ENCODE results near the gene KIF12. TPM values are rescaled to one million over a fixed set of nuclear protein-coding genes. Genes with fewer than 3 reads are reported as not detected.

The KIF12 gene
- total and polyA plus RNA-seq, 2 of the 13 experiments (the other 11 are each of a cell fraction or from before 2014, with no cell fraction given), result 1.8 to 12.5 TPM

DNA sequence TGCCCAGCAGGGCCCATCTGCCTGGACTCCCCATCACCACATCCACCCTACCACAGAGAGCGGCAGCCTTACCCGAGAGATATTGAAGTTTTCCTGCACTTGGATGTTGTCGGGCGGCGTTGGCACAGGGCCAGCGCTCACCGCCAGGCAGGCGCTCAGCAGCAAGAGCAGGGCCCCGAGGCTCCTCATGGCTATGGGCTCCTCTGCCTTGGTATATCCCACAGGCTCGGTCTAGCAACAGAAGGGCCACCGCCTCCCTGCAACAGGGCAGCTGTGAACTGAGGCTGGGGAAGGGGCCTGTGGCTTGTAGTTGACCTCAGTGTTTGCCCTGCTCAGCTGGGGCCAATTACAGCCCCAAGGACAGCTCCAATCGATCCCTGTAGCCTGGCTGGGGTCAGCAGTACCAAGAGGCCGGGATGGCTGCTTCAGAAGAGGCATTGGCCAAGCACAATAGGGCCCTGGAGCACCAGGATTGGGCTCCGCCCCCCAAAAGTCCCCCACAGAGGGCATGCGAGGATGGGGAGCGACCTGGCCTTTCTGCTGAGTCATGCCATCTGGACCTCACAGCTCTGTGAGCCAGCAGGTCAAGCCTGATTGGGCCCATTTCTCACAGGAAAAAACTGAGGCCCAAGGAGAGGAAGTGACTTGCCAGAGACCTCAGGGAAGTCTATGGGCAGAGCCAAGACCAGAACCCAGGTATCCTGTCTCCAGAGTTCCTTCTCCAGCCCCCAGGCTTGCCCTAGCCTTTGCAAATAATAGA is 20.9 kb downstream of the KIF12 start, which contains the start of gene AMBP (continued):
- TF ChIP-seq ZNF232 (CRISPR knock-in tag; IDR thresholded peaks at IDR 0.05; ENCODE audit: borderline replicate concordance) (peak; percentile 76), ZNF235 (CRISPR knock-in tag; IDR thresholded peaks at IDR 0.05; ENCODE audit: borderline replicate concordance) (peak; percentile 91; the same call in 1 of the 2 replicates), ZMYM3 (CRISPR knock-in tag; IDR thresholded peaks at IDR 0.05) (peak; percentile 99), ZBTB21 (CRISPR knock-in tag; IDR thresholded peaks at IDR 0.05) (peak; percentile 60; the same call in 1 of the 2 replicates), REL (CRISPR knock-in tag; conservative IDR thresholded peaks at IDR 0.05) (no peak), PAX8 (CRISPR knock-in tag; IDR thresholded peaks at IDR 0.05; ENCODE audit: borderline replicate concordance) (no peak), ZNF484 (CRISPR knock-in tag; IDR thresholded peaks at IDR 0.05; ENCODE audit: borderline replicate concordance, low read depth) (no peak), ZNF589 (CRISPR knock-in tag; conservative IDR thresholded peaks at IDR 0.05) (no peak), TGIF2 (CRISPR knock-in tag; IDR thresholded peaks at IDR 0.05) (peak; percentile 91), PHF21A (CRISPR knock-in tag; IDR thresholded peaks at IDR 0.05) (no peak), RFXANK (CRISPR knock-in tag; IDR thresholded peaks at IDR 0.05) (peak; percentile 86; the same call in 1 of the 2 replicates), IRF2 (CRISPR knock-in tag; IDR thresholded peaks at IDR 0.05) (peak; percentile 97), RAD51 (IDR thresholded peaks at IDR 0.05; ENCODE audit: borderline replicate concordance) (no peak), POGZ (CRISPR knock-in tag; IDR thresholded peaks at IDR 0.05) (peak; percentile 94), CBX2 (IDR thresholded peaks at IDR 0.05; ENCODE audit: low read depth, low read length) (no peak), CBX2 (CRISPR knock-in tag; IDR thresholded peaks at IDR 0.05; ENCODE audit: low read depth) (peak; percentile 93), TEAD3 (CRISPR knock-in tag; optimal IDR thresholded peaks at IDR 0.05; ENCODE audit: borderline replicate concordance) (peak; percentile 85), FOXC1 (CRISPR knock-in tag; IDR thresholded peaks at IDR 0.05; ENCODE audit: borderline replicate concordance) (no peak), GLI4 (CRISPR knock-in tag; IDR thresholded peaks at IDR 0.05; ENCODE audit: borderline replicate concordance) (no peak), ETV6 (CRISPR knock-in tag; conservative IDR thresholded peaks at IDR 0.05) (peak; percentile 75; the same call in 1 of the 2 replicates), SP140L (CRISPR knock-in tag; IDR thresholded peaks at IDR 0.05; ENCODE audit: borderline replicate concordance) (peak; percentile 93)
- TF ChIP-seq, protein P1, sequence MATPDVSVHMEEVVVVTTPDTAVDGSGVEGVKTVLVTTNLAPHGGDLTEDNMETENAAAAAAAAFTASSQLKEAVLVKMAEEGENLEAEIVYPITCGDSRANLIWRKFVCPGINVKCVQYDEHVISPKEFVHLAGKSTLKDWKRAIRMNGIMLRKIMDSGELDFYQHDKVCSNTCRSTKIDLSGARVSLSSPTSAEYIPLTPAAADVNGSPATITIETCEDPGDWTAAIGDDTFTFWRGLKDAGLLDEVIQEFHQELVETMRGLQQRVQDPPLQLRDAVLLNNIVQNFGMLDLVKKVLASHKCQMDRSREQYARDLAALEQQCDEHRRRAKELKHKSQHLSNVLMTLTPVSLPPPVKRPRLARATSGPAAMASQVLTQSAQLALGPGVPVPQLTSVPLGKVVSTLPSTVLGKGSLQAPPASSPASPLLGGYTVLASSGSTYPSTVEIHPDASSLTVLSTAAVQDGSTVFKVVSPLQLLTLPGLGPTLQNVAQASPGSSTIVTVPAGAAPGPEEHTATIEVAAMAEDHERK (CRISPR knock-in tag; IDR thresholded peaks at IDR 0.05; ENCODE audit: low read depth), result no peak
- TF ChIP-seq, protein P2, sequence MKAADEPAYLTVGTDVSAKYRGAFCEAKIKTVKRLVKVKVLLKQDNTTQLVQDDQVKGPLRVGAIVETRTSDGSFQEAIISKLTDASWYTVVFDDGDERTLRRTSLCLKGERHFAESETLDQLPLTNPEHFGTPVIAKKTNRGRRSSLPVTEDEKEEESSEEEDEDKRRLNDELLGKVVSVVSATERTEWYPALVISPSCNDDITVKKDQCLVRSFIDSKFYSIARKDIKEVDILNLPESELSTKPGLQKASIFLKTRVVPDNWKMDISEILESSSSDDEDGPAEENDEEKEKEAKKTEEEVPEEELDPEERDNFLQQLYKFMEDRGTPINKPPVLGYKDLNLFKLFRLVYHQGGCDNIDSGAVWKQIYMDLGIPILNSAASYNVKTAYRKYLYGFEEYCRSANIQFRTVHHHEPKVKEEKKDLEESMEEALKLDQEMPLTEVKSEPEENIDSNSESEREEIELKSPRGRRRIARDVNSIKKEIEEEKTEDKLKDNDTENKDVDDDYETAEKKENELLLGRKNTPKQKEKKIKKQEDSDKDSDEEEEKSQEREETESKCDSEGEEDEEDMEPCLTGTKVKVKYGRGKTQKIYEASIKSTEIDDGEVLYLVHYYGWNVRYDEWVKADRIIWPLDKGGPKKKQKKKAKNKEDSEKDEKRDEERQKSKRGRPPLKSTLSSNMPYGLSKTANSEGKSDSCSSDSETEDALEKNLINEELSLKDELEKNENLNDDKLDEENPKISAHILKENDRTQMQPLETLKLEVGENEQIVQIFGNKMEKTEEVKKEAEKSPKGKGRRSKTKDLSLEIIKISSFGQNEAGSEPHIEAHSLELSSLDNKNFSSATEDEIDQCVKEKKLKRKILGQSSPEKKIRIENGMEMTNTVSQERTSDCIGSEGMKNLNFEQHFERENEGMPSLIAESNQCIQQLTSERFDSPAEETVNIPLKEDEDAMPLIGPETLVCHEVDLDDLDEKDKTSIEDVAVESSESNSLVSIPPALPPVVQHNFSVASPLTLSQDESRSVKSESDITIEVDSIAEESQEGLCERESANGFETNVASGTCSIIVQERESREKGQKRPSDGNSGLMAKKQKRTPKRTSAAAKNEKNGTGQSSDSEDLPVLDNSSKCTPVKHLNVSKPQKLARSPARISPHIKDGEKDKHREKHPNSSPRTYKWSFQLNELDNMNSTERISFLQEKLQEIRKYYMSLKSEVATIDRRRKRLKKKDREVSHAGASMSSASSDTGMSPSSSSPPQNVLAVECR (CRISPR knock-in tag; IDR thresholded peaks at IDR 0.05; ENCODE audit: borderline replicate concordance), result peak; percentile 96
- TF ChIP-seq, protein P3, sequence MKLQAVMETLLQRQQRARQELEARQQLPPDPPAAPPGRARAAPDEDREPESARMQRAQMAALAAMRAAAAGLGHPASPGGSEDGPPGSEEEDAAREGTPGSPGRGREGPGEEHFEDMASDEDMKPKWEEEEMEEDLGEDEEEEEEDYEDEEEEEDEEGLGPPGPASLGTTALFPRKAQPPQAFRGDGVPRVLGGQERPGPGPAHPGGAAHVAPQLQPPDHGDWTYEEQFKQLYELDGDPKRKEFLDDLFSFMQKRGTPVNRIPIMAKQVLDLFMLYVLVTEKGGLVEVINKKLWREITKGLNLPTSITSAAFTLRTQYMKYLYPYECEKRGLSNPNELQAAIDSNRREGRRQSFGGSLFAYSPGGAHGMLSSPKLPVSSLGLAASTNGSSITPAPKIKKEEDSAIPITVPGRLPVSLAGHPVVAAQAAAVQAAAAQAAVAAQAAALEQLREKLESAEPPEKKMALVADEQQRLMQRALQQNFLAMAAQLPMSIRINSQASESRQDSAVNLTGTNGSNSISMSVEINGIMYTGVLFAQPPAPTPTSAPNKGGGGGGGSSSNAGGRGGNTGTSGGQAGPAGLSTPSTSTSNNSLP (IDR thresholded peaks at IDR 0.05; ENCODE audit: low read depth, low read length), result peak; percentile 50; the same call in 1 of the 2 replicates
